Endothelial cell of umbilical vein (primary cell): ENCODE results near the gene LMF1. TPM values are rescaled to one million over a fixed set of nuclear protein-coding genes. Genes with fewer than 3 reads are reported as not detected.

Source experiments
- BruUV-seq: library from RNA; stranded (reverse); fragments of 400-500 nt; replicated peaks from 2 replicates; lab custom pipeline; 2021; lab: Mats Ljungman, UMichigan
- CTCF ChIA-PET: fragments of 300-600, 350-600 bp; sonication (Branson Sonifier 250); formaldehyde crosslinking; loops from one replicate; lab custom pipeline; 2021; ENCODE audit warnings: antibody characterized with exemption, inconsistent platforms; lab: Charles Lee
- POLR2A ChIA-PET: fragments of 300-600, 350-600 bp; sonication (Branson Sonifier 250); formaldehyde crosslinking; loops from one replicate; lab custom pipeline; 2021; ENCODE audit warnings: antibody characterized with exemption, inconsistent platforms; lab: Charles Lee
- DNase-seq: peaks from one replicate; pipeline ENCODE4 v3.0.0-alpha.2; 2011; ENCODE audit warnings: low read depth, low spot score
- FAIRE-seq: peaks from 2 replicates; lab custom pipeline; 2011; peaks lifted over from hg19 to GRCh38; lab: Jason Lieb, UNC
- H2AFZ ChIP-seq: 2 replicates; pipeline ENCODE4 v1.6.0; 2012; ENCODE audit warnings: low read depth, low read length, control low read depth, inconsistent platforms
- H3K27ac ChIP-seq: 2 replicates; pipeline ENCODE4 v1.5.1; 2011; ENCODE audit warnings: low read depth, mild to moderate bottlenecking, control low read depth, low read length, moderate library complexity; ENCODE audit not compliant: insufficient read depth
- H3K27me3 ChIP-seq, 2 experiments: 2 replicates each; pipeline versions ENCODE4 v1.6.0 to v1.6.1; 2011; ENCODE audit warnings: low read length in 2 of 2, mixed read lengths in 1 of 2; ENCODE audit not compliant: control insufficient read depth in 2 of 2, insufficient read depth in 2 of 2
- H3K36me3 ChIP-seq, 2 experiments: 2 replicates in 1 of 2; 3 replicates in 1 of 2; pipeline ENCODE4 v1.5.1; 2011; ENCODE audit warnings: low read length in 2 of 2, mild to moderate bottlenecking in 1 of 2, moderate library complexity in 1 of 2; ENCODE audit not compliant: control insufficient read depth in 2 of 2, insufficient read depth in 2 of 2; ENCODE audit errors: extremely low read depth in 1 of 2
- H3K4me1 ChIP-seq: 3 replicates; pipeline ENCODE4 v1.5.1; 2011; ENCODE audit warnings: mild to moderate bottlenecking, low read length; ENCODE audit not compliant: control insufficient read depth, insufficient read depth; ENCODE audit errors: extremely low read depth
- H3K4me2 ChIP-seq: 2 replicates; pipeline ENCODE4 v1.6.1; 2011; ENCODE audit warnings: low read length, control low read depth, mixed read lengths; ENCODE audit not compliant: insufficient read depth
- H3K4me3 ChIP-seq, 3 experiments: fragments of 200-600 bp in 1 of 3; sonication (generic), shearing (Covaris generic) in 1 of 3; replicated peaks in 1 of 3; 2 replicates each; pipeline ENCODE4 v1.5.1; 2011 to 2016; ENCODE audit warnings: control low read depth in 3 of 3, low read length in 3 of 3, mild to moderate bottlenecking in 2 of 3, inconsistent platforms in 1 of 3, low read depth in 1 of 3, moderate library complexity in 1 of 3; ENCODE audit not compliant: insufficient read depth in 1 of 3
- H3K79me2 ChIP-seq: 2 replicates; pipeline ENCODE4 v1.6.0; 2012; ENCODE audit warnings: low read length, inconsistent platforms; ENCODE audit not compliant: control insufficient read depth, insufficient read depth
- H3K9ac ChIP-seq: replicated peaks from 2 replicates; pipeline ENCODE3; 2011; ENCODE audit warnings: low read length, control low read depth; ENCODE audit not compliant: insufficient read depth; ENCODE audit errors: extremely low read depth
- H3K9me1 ChIP-seq: replicated peaks from 3 replicates; pipeline ENCODE4 v1.6.0; 2011; ENCODE audit warnings: mild to moderate bottlenecking, low read length; ENCODE audit not compliant: control insufficient read depth, insufficient read depth; ENCODE audit errors: extremely low read depth
- H3K9me3 ChIP-seq: replicated peaks from 2 replicates; pipeline ENCODE4 v1.5.1; 2012; ENCODE audit warnings: low read length, inconsistent platforms; ENCODE audit not compliant: control insufficient read depth, insufficient read depth
- H4K20me1 ChIP-seq: replicated peaks from 2 replicates; pipeline ENCODE3; 2011; ENCODE audit warnings: mild to moderate bottlenecking, low read length; ENCODE audit not compliant: control insufficient read depth, insufficient read depth; ENCODE audit errors: extremely low read depth
- EZH2 ChIP-seq: IDR thresholded peaks from 2 replicates; pipeline ENCODE4 v1.6.1; 2012; ENCODE audit warnings: borderline replicate concordance, low read depth, mild to moderate bottlenecking, moderate library complexity, low read length, inconsistent platforms; ENCODE audit not compliant: severe bottlenecking
- FOS ChIP-seq: IDR thresholded peaks from 2 replicates; pipeline ENCODE4 v1.6.1; 2011; ENCODE audit warnings: mild to moderate bottlenecking, low read length, moderate library complexity, borderline replicate concordance; ENCODE audit not compliant: insufficient read depth
- GATA2 ChIP-seq: IDR thresholded peaks from 2 replicates; pipeline ENCODE4 v1.7.0; 2011; ENCODE audit warnings: low read depth, mild to moderate bottlenecking, moderate library complexity, mixed read lengths, low read length; ENCODE audit not compliant: insufficient read length, insufficient read depth
- JUN ChIP-seq: IDR thresholded peaks from 2 replicates; pipeline ENCODE4 v1.6.1; 2011; ENCODE audit warnings: borderline replicate concordance, low read depth; ENCODE audit not compliant: insufficient read length, insufficient read depth
- MYC ChIP-seq: IDR thresholded peaks from one replicate; pipeline ENCODE4 v1.6.1; 2011; ENCODE audit warnings: mild to moderate bottlenecking, low read depth, low read length
- POLR2A ChIP-seq: IDR thresholded peaks from 2 replicates; pipeline ENCODE4 v1.6.1; 2012; ENCODE audit warnings: low read depth, mild to moderate bottlenecking, control low read depth, low read length
- POLR2AphosphoS5 ChIP-seq: IDR thresholded peaks from 2 replicates; pipeline ENCODE4 v1.6.1; 2012; ENCODE audit warnings: low read depth, mild to moderate bottlenecking, control low read depth, low read length, moderate library complexity; ENCODE audit not compliant: insufficient read depth
- dilution Hi-C: fragments of 300-500 bp; cut with MboI; formaldehyde crosslinking; loops from one replicate; pipeline ENCODE4 v1.15.0; 2019; ENCODE audit warnings: low sequenced_read_pairs; ENCODE audit not compliant: extremely low pct_ligation_motif_present
- intact Hi-C: fragments of 100-400 bp; cut with micrococcal nuclease; formaldehyde crosslinking; loops from one replicate; pipeline ENCODE4 v1.10.0; 2022
- polyA plus RNA-seq, 4 experiments: library from polyadenylated mRNA; depleted of rRNA in 3 of 4; stranded (reverse) in 3 of 4; unstranded in 1 of 4; fragments of >200 nt; gene quantifications; 2 replicates each; pipeline versions ENCODE4 v1.2.1 to v1.2.3, GENCODE V29; 2011 to 2012; ENCODE audit warnings: missing spikeins in 1 of 4
- total RNA-seq: library from RNA; stranded (reverse); gene quantifications from 2 replicates; pipeline ENCODE4 v1.2.3, GENCODE V29; 2021
- TF ChIP-seq, protein P1 (sequence below): IDR thresholded peaks from 2 replicates; pipeline ENCODE4 v1.6.1; 2011; ENCODE audit not compliant: insufficient read depth, insufficient read length
- TF ChIP-seq, protein P2 (sequence below), 2 donors: IDR thresholded peaks; 1 replicate in 1 of 2; 2 replicates in 1 of 2; pipeline ENCODE4 v1.5.1; 2011; ENCODE audit warnings: low read length in 2 of 2, mild to moderate bottlenecking in 2 of 2, moderate library complexity in 2 of 2, control low read depth in 1 of 2, inconsistent platforms in 1 of 2, low read depth in 1 of 2; ENCODE audit not compliant: insufficient read depth in 1 of 2; ENCODE audit errors: extremely low read depth in 1 of 2

LMF1 gene
- total and polyA plus RNA-seq, 2 donors (not counting 3 experiments of a cell fraction or from before 2014, with no cell fraction given), result 17.8 TPM

DNA sequence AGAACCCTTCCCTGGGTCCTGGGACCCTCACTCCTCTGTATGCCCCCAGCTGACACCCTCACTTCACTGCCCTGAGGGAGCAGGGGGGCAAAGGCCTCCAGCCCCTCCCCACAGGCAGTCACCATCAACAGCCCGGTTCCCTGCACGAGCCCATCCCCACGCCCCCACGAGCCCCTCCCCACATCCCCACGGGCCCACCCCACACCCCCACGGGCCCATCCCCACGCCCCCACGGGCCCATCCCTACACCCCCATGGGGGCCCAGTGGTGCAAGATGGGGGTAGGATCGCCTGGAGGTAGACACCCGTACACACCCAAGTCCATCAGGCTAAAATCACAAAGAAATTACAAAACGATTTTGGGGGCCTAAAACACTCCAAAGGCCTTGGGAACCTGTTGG, 42.3 kb downstream of the LMF1 start:
- Histone ChIP-seq H3K4me1 (no peaks in the 10 kb centered on the region), H3K79me2 (no peaks in the 10 kb centered on the region), H3K4me3 (no peak overlapping the region), H2AFZ (no peak overlapping the region), H3K9me1 (no peaks in the 10 kb centered on the region), H3K9me3 (no peaks in the 10 kb centered on the region), H3K36me3 (no peaks in the 10 kb centered on the region), H3K9ac (no peak overlapping the region), H3K27me3 (no peaks in the 10 kb centered on the region), H4K20me1 (no peaks in the 10 kb centered on the region), H3K27ac (no peak overlapping the region), H3K4me2 (no peak overlapping the region)
- POLR2A ChIA-PET, result no interaction called here
- DNase-seq, result no peak
- dilution Hi-C loops, result no loop called here
- CTCF ChIA-PET, result no interaction called here
- no TSS peak for BruUV-seq
- intact Hi-C loops, result no loop called here
- no peak for FAIRE-seq
- no peak for TF ChIP-seq JUN
- TF ChIP-seq FOS, result no peak
- no peak for TF ChIP-seq EZH2
- no peak for TF ChIP-seq POLR2A
- TF ChIP-seq GATA2, result no peak
- TF ChIP-seq MYC, result no peak
- no peak for TF ChIP-seq POLR2AphosphoS5
- TF ChIP-seq, protein P1, sequence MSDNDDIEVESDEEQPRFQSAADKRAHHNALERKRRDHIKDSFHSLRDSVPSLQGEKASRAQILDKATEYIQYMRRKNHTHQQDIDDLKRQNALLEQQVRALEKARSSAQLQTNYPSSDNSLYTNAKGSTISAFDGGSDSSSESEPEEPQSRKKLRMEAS, result no peak
- TF ChIP-seq, protein P2, sequence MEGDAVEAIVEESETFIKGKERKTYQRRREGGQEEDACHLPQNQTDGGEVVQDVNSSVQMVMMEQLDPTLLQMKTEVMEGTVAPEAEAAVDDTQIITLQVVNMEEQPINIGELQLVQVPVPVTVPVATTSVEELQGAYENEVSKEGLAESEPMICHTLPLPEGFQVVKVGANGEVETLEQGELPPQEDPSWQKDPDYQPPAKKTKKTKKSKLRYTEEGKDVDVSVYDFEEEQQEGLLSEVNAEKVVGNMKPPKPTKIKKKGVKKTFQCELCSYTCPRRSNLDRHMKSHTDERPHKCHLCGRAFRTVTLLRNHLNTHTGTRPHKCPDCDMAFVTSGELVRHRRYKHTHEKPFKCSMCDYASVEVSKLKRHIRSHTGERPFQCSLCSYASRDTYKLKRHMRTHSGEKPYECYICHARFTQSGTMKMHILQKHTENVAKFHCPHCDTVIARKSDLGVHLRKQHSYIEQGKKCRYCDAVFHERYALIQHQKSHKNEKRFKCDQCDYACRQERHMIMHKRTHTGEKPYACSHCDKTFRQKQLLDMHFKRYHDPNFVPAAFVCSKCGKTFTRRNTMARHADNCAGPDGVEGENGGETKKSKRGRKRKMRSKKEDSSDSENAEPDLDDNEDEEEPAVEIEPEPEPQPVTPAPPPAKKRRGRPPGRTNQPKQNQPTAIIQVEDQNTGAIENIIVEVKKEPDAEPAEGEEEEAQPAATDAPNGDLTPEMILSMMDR (IDR thresholded peaks at IDR 0.05; ENCODE audit: extremely low read depth in 1 of 2, insufficient read depth in 1 of 2, low read depth in 1 of 2, low read length in 2 of 2), result no peak
